A549 (cell line): ENCODE measurements around the gene ANKS1B.
"Not testable (repeated sequence)": the region's sequence is repeated elsewhere in the genome, so short reads cannot be mapped to it uniquely, and the experiment has no call there.

Source experiments
- CTCF ChIP-seq: fragments of >200 bp; sonication (Bioruptor Twin); formaldehyde crosslinking; IDR thresholded peaks from 3 replicates; pipeline ENCODE4 v1.5.1; 2016
- EP300 ChIP-seq, 2 experiments: fragments of >200 bp; sonication (Bioruptor Twin); formaldehyde crosslinking; IDR thresholded peaks; 2 replicates in 1 of 2; 3 replicates in 1 of 2; pipeline ENCODE4 v1.6.1; 2016 to 2017
- HOXB5 ChIP-seq: fragments of 250-450 bp; sonication (Bioruptor Pico); IDR thresholded peaks from 2 replicates; pipeline ENCODE4 v1.5.0; 2020; ENCODE audit warnings: mild to moderate bottlenecking, moderate library complexity
- JUNB ChIP-seq: fragments of >200 bp; sonication (Bioruptor Twin); formaldehyde crosslinking; IDR thresholded peaks from 2 replicates; pipeline ENCODE4 v1.6.1; 2016
- MAFK ChIP-seq: fragments of 450-650 bp; IDR thresholded peaks from 2 replicates; pipeline ENCODE4 v1.6.1; 2014; ENCODE audit not compliant: partially characterized antibody
- POLR2A ChIP-seq: IDR thresholded peaks from 2 replicates; pipeline ENCODE4 v1.6.1; 2012; ENCODE audit warnings: mild to moderate bottlenecking, low read length
- RAD21 ChIP-seq, 2 experiments: fragments of >200 bp in 1 of 2; sonication (Bioruptor Twin) in 1 of 2; formaldehyde crosslinking in 1 of 2; IDR thresholded peaks in 1 of 2; conservative IDR thresholded peaks in 1 of 2; 2 replicates in 1 of 2; 3 replicates in 1 of 2; pipeline ENCODE4 v1.6.1; 2012 to 2018; ENCODE audit warnings: inconsistent platforms in 1 of 2
- RCOR1 ChIP-seq: fragments of 150-350 bp; IDR thresholded peaks from 2 replicates; pipeline ENCODE4 v1.6.1; 2014; ENCODE audit warnings: antibody characterized with exemption, low read length, low read depth
- RFX5 ChIP-seq: fragments of 450-650 bp; IDR thresholded peaks from 2 replicates; pipeline ENCODE4 v1.7.1; 2014; ENCODE audit warnings: antibody characterized with exemption, mild to moderate bottlenecking, moderate library complexity
- SMC3 ChIP-seq: fragments of >200 bp; sonication (Bioruptor Twin); formaldehyde crosslinking; IDR thresholded peaks from 3 replicates; pipeline ENCODE4 v1.6.1; 2018; ENCODE audit warnings: inconsistent platforms

DNA sequence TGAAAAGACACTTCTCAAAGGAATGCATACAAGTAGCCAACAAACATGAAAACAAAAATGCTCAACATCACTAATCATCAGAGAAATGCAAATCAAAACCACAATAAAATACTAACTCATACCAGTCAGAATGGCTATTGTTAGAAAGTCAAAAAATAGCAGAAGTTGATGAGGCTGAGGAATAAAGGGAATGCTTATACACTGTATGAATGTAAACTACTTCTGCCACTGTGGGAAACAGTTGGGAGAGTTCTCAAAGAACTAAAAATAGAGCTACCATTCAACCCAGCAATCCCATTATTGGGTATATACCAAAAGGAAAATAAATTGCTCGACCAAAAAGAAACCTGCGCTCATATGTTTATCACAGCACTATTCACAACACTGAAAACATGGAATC is 360.1 kb downstream of the ANKS1B start:
- not testable (repeated sequence) for TF ChIP-seq CTCF; RCOR1; MAFK; POLR2A; RAD21 (conservative IDR thresholded peaks at IDR 0.05 in 1 of 2, IDR thresholded peaks at IDR 0.05 in 1 of 2); SMC3; JUNB; EP300 (IDR thresholded peaks at IDR 0.05); HOXB5; RFX5
